ENCODE results near the gene OSBP2. TPM values are rescaled to one million over a fixed set of nuclear protein-coding genes. Genes with fewer than 3 reads are reported as not detected.

Gene OSBP2
- total RNA-seq, 1 donor from 2014 or later, result 0.53 TPM

DNA sequence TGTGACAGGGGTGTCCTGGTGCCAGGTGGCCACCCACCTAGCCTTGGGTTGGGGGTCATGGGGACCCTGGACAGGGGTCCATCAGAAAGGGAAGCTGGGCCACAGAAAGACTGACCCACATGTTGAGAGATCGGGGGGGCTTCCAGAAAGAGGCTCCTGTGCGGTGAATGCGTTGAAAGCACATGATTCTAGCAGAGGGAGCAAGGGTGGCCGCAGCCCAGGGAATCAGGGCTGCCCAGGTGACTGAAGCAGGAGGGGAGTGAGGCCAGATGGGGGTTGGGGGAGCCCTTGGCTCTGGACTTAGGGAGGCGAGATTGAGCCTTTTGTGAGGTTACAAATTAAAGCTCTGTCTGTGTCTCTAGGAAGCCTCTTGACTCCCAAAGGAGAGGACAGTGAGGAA lies 193.2 kb downstream of the OSBP2 start:
- DNase-seq (ENCODE audit: low spot score in 2 of 2), result peak in 1 of 2 donors; percentile 52
- Histone ChIP-seq H3K4me1 (no peaks in the 10 kb centered on the region), H3K36me3 (peaks cover 4 to 5% of the 10 kb centered on the region in 2 donors), H3K4me3 (no peak overlapping the region), H3K9me3 (no peaks in the 10 kb centered on the region), H3K27ac (no peak overlapping the region), H3K27me3 (no peaks in the 10 kb centered on the region)
- intact Hi-C loops (cut with DNase I), result no loop called here
- TF ChIP-seq CTCF (IDR thresholded peaks at IDR 0.05), result no peak

DNA sequence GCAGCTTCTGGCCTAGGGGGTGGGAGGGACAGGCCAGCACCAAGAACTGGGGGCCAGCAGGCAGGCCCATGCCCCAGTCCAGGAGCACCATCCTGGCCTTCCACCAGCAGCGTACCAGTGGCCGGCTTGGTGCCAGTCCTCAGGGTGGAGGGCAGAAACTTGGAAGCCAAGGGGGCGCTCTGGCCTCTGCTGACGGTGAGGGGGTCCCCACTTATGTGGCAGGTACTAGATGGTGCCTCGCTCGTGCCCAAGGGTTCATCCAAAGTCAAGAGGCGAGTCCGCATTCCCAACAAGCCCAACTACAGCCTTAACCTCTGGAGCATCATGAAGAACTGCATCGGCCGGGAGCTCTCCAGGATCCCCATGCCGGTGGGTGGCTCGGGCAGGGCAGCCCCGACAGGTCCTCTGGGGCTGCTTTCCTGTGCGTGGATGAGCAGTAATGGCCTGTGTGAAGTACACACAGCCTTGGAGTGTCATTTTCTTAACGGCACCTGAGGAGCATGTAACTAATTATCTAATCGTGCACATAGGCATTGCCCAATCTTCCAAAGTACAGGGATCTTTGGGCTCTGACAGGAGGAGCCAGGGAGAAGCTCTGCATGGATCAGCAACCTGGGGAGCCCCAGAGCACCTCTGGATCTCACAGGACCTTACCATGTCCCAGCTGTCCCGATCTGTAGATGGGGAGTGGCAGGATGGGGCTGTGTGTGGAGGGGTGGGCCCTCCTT lies 194.8 kb downstream of the OSBP2 start:
- Histone ChIP-seq H3K9me3 (no peaks in the 10 kb centered on the region), H3K4me3 (no peak overlapping the region), H3K4me1 (no peaks in the 10 kb centered on the region), H3K36me3 (peaks cover 4 to 5% of the 10 kb centered on the region in 2 donors), H3K27me3 (no peaks in the 10 kb centered on the region), H3K27ac (no peak overlapping the region)
- DNase-seq (ENCODE audit: low spot score in 2 of 2), result peak in 1 of 2 donors; percentile 54
- intact Hi-C loops (cut with DNase I), result no loop called here
- TF ChIP-seq CTCF (IDR thresholded peaks at IDR 0.05), result no peak

- Histone ChIP-seq H3K27ac (no peak overlapping the region), H3K9me3 (no peaks in the 10 kb centered on the region), H3K36me3 (peaks cover 4 to 5% of the 10 kb centered on the region in 2 donors), H3K4me3 (no peak overlapping the region), H3K27me3 (no peaks in the 10 kb centered on the region), H3K4me1 (no peaks in the 10 kb centered on the region)
- intact Hi-C loops (cut with DNase I), result no loop called here
- no peak for DNase-seq (ENCODE audit: low spot score in 2 of 2)
- TF ChIP-seq CTCF (IDR thresholded peaks at IDR 0.05), result no peak
Observed at GRCh38 chr22:30889996-30890480, 195.4 kb downstream of the OSBP2 start.

- Histone ChIP-seq H3K4me3 (no peak overlapping the region), H3K9me3 (no peaks in the 10 kb centered on the region), H3K27ac (no peak overlapping the region), H3K4me1 (no peaks in the 10 kb centered on the region), H3K27me3 (no peaks in the 10 kb centered on the region), H3K36me3 (peaks cover 4 to 5% of the 10 kb centered on the region in 2 donors)
- intact Hi-C loops (cut with DNase I), result no loop called here
- peak in 1 of 2 donors; percentile 61 for DNase-seq (ENCODE audit: low spot score in 2 of 2)
- TF ChIP-seq CTCF (IDR thresholded peaks at IDR 0.05), result peak; percentile 47 to 64 (median 54)
Observed at GRCh38 chr22:30890686-30891442, 196.2 kb downstream of the OSBP2 start.

DNA sequence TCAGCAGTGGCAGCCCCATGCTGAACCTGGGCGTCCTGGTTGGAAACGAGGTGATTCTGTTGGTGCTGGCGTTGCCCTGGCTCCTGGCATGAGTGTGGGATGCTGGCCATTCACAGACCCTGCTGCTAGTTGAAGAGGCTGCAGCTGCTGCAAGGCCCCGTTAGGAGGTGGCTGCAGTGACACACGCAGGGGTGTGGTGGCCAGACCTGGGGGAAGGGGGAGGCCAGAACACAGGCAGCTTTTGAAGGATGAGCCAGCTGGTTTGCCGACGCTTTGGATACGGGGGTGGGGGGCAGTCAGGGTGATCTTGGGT lies 196.7 kb downstream of the OSBP2 start:
- TF ChIP-seq CTCF (IDR thresholded peaks at IDR 0.05), result no peak
- no peak overlapping the region for H3K27ac ChIP-seq
- intact Hi-C loops (cut with DNase I), result no loop called here

More for the DNA sequence above, 196.7 kb downstream of the OSBP2 start:
- Histone ChIP-seq H3K4me1 (no peaks in the 10 kb centered on the region), H3K36me3 (peaks cover 4 to 5% of the 10 kb centered on the region in 2 donors), H3K27me3 (no peaks in the 10 kb centered on the region), H3K9me3 (no peaks in the 10 kb centered on the region), H3K4me3 (no peak overlapping the region)
- peak in 1 of 2 donors; percentile 39 for DNase-seq (ENCODE audit: low spot score in 2 of 2)
